H1 (cell line): ENCODE measurements around the gene RGS6.

Source experiments
- EGR1 ChIP-seq: IDR thresholded peaks from 2 replicates; pipeline ENCODE4 v1.6.1; 2011; ENCODE audit warnings: low read depth, low read length, borderline replicate concordance
- EP300 ChIP-seq, 2 experiments: IDR thresholded peaks; 1 replicate in 1 of 2; 2 replicates in 1 of 2; pipeline ENCODE4 v1.6.1; 2011 to 2012; ENCODE audit warnings: low read depth in 2 of 2, low read length in 2 of 2, mild to moderate bottlenecking in 2 of 2, borderline replicate concordance in 1 of 2, inconsistent platforms in 1 of 2, moderate library complexity in 1 of 2
- POLR2A ChIP-seq, 2 experiments: IDR thresholded peaks; 1 replicate in 1 of 2; 2 replicates in 1 of 2; pipeline ENCODE4 v1.6.1; 2011; ENCODE audit warnings: low read depth in 2 of 2, low read length in 2 of 2, mild to moderate bottlenecking in 2 of 2; ENCODE audit errors: control extremely low read depth in 1 of 2
- POLR2AphosphoS5 ChIP-seq: IDR thresholded peaks from 2 replicates; pipeline ENCODE4 v1.6.1; 2011; ENCODE audit warnings: low read depth, low read length
- SIN3A ChIP-seq, 2 experiments: IDR thresholded peaks in 1 of 2; conservative IDR thresholded peaks in 1 of 2; 2 replicates each; pipeline ENCODE4 v1.6.1; 2011 to 2012; ENCODE audit warnings: low read length in 2 of 2, improper control_type of control experiment in 1 of 2, low read depth in 1 of 2, mild to moderate bottlenecking in 1 of 2
- SUZ12 ChIP-seq: fragments of 200-600 bp; sonication (generic); IDR thresholded peaks from 2 replicates; pipeline ENCODE4 v1.6.1; 2012; ENCODE audit warnings: mild to moderate bottlenecking, inconsistent platforms, low read length, moderate library complexity, mixed read lengths
- TAF1 ChIP-seq: IDR thresholded peaks from 2 replicates; pipeline ENCODE4 v1.6.1; 2011; ENCODE audit warnings: mild to moderate bottlenecking, low read depth, low read length
- TAF7 ChIP-seq: optimal IDR thresholded peaks from 2 replicates; pipeline ENCODE3; 2011; ENCODE audit warnings: low read depth, mild to moderate bottlenecking, inconsistent platforms, low read length, moderate library complexity, borderline replicate concordance
- TF ChIP-seq, protein P1 (sequence below), 3 experiments: IDR thresholded peaks; 1 replicate in 2 of 3; 2 replicates in 1 of 3; pipeline versions ENCODE4 v1.5.1 to v1.6.1; 2011; ENCODE audit warnings: low read length in 3 of 3, mild to moderate bottlenecking in 3 of 3, inconsistent platforms in 2 of 3, low read depth in 1 of 3, moderate library complexity in 1 of 3; ENCODE audit not compliant: insufficient read depth in 1 of 3; ENCODE audit errors: control extremely low read depth in 1 of 3

DNA sequence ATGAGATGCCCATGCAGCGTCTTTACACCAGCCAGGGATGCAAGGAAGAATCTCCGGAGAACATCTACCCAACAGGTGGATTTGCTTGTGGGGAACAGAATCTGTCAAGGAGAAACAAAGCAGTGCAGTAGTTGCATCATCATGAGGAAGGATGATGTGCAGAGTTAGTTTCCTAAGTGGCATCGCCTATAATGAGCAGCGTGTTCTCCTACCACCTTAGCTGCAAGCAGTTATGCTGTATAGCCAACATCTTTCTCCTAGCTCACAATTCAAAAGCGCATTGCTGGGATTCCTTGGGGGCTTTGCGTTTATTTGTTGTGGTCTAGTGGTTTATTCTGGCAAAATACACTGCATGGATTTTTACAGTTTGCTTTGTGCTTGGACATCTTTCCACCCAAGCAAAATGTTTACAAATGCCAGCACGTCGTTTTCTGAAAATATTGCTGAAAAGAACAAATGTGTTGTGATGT lies 233.0 kb downstream of the RGS6 start:
- TF ChIP-seq TAF1 = no peak
- TF ChIP-seq TAF7 = no peak
- no peak for TF ChIP-seq EGR1
- no peak for TF ChIP-seq SIN3A (conservative IDR thresholded peaks at IDR 0.05 in 1 of 2, IDR thresholded peaks at IDR 0.05 in 1 of 2; ENCODE audit: low read depth in 1 of 2, low read length in 2 of 2)
- TF ChIP-seq, protein P1, sequence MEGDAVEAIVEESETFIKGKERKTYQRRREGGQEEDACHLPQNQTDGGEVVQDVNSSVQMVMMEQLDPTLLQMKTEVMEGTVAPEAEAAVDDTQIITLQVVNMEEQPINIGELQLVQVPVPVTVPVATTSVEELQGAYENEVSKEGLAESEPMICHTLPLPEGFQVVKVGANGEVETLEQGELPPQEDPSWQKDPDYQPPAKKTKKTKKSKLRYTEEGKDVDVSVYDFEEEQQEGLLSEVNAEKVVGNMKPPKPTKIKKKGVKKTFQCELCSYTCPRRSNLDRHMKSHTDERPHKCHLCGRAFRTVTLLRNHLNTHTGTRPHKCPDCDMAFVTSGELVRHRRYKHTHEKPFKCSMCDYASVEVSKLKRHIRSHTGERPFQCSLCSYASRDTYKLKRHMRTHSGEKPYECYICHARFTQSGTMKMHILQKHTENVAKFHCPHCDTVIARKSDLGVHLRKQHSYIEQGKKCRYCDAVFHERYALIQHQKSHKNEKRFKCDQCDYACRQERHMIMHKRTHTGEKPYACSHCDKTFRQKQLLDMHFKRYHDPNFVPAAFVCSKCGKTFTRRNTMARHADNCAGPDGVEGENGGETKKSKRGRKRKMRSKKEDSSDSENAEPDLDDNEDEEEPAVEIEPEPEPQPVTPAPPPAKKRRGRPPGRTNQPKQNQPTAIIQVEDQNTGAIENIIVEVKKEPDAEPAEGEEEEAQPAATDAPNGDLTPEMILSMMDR (IDR thresholded peaks at IDR 0.05; ENCODE audit: control extremely low read depth in 1 of 3, insufficient read depth in 1 of 3, low read depth in 1 of 3, low read length in 3 of 3) = no peak
- TF ChIP-seq POLR2AphosphoS5 = no peak
- TF ChIP-seq SUZ12 = no peak
- no peak for TF ChIP-seq POLR2A (IDR thresholded peaks at IDR 0.05; ENCODE audit: control extremely low read depth in 1 of 2, low read depth in 2 of 2, low read length in 2 of 2)
- no peak for TF ChIP-seq EP300 (IDR thresholded peaks at IDR 0.05; ENCODE audit: borderline replicate concordance in 1 of 2, low read depth in 2 of 2, low read length in 2 of 2)
